DND-41 (cell line): ENCODE results near the gene STRN4.

Source experiments
- ATAC-seq: fragments of 200-7000 bp; cut with Tn5 transposase; 3 replicates; pipeline ENCODE4 v1.9.1; 2021; ENCODE audit warnings: low read depth; ENCODE audit not compliant: insufficient read depth
- DNase-seq: peaks from one replicate; pipeline ENCODE4 v3.0.0-alpha.2; 2020
- H2AFZ ChIP-seq: 2 replicates; pipeline ENCODE4 v1.6.0; 2012; ENCODE audit warnings: low read depth, low read length
- H3K27ac ChIP-seq: 2 replicates; pipeline ENCODE4 v1.5.1; 2012; ENCODE audit warnings: low read length, inconsistent platforms
- H3K27me3 ChIP-seq: fragments of 200-600 bp; sonication (generic); 2 replicates; pipeline ENCODE4 v1.6.0; 2012; ENCODE audit warnings: low read length, mild to moderate bottlenecking, inconsistent platforms; ENCODE audit not compliant: insufficient read depth, poor library complexity
- H3K36me3 ChIP-seq: 2 replicates; pipeline ENCODE4 v1.5.1; 2012; ENCODE audit warnings: low read length, inconsistent platforms; ENCODE audit not compliant: insufficient read depth
- H3K4me1 ChIP-seq: 2 replicates; pipeline ENCODE4 v1.5.1; 2012; ENCODE audit warnings: mild to moderate bottlenecking, low read length; ENCODE audit not compliant: insufficient read depth
- H3K4me2 ChIP-seq: 2 replicates; pipeline ENCODE4 v1.6.0; 2012; ENCODE audit warnings: mild to moderate bottlenecking, moderate library complexity, low read length, inconsistent platforms; ENCODE audit not compliant: insufficient read depth
- H3K4me3 ChIP-seq, 2 experiments: fragments of 200-600 bp in 1 of 2; shearing (Covaris generic) in 1 of 2; 2 replicates each; pipeline ENCODE4 v1.5.1; 2012 to 2016; ENCODE audit warnings: inconsistent platforms in 2 of 2, low read length in 2 of 2, mild to moderate bottlenecking in 2 of 2, low read depth in 1 of 2, moderate library complexity in 1 of 2
- H3K79me2 ChIP-seq: 2 replicates; pipeline ENCODE4 v1.6.0; 2012; ENCODE audit warnings: low read length, inconsistent platforms; ENCODE audit not compliant: insufficient read depth
- H3K9ac ChIP-seq: 2 replicates; pipeline ENCODE4 v1.6.0; 2012; ENCODE audit warnings: low read depth, mild to moderate bottlenecking, inconsistent platforms, low read length, moderate library complexity
- H3K9me3 ChIP-seq: 2 replicates; pipeline ENCODE4 v1.5.1; 2012; ENCODE audit warnings: low read length, moderate library complexity, mild to moderate bottlenecking, inconsistent platforms; ENCODE audit not compliant: insufficient read depth, severe bottlenecking
- H4K20me1 ChIP-seq: 2 replicates; pipeline ENCODE4 v1.6.0; 2012; ENCODE audit warnings: low read length; ENCODE audit not compliant: insufficient read depth
- CTCF ChIP-seq: IDR thresholded peaks from 2 replicates; pipeline ENCODE4 v1.5.1; 2012; ENCODE audit warnings: borderline replicate concordance, low read length, moderate library complexity, mild to moderate bottlenecking; ENCODE audit not compliant: poor library complexity, severe bottlenecking; ENCODE audit errors: extremely low read depth
- EZH2 ChIP-seq: IDR thresholded peaks from 3 replicates; pipeline ENCODE4 v1.6.1; 2012; ENCODE audit warnings: borderline replicate concordance, low read depth, mild to moderate bottlenecking, moderate library complexity, low read length, inconsistent platforms; ENCODE audit not compliant: severe bottlenecking

Gene STRN4

DNA sequence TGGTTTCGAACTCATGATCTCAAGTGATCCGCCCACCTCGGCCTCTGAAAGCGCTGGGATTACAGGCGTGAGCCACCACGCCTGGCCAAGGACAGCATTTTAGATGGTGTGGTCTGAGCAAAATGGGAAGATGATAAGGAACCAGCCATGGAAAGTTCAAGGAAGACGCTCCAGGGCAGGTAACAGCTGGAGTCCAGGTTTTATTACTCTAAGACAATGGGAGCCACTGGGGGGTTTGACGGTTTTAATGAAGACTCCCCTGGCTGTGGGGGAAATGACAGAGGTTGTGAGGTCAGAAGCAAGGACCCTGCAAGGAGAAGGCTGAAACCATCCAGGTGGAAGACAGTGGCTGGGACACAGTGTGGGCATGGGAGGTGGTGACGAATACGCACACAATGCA lies 50.2 kb downstream of the STRN4 start:
- DNase-seq (no peak), ATAC-seq (no peak)
- no peak overlapping the region for H3K27ac ChIP-seq
- no peak overlapping the region for H3K9ac ChIP-seq
- peaks cover 95% of the 10 kb centered on the region for H3K36me3 ChIP-seq
- no peaks in the 10 kb centered on the region for H3K79me2 ChIP-seq
- no peak overlapping the region for H2AFZ ChIP-seq
- no peaks in the 10 kb centered on the region for H3K4me1 ChIP-seq
- H3K27me3 ChIP-seq, result no peaks in the 10 kb centered on the region
- no peak overlapping the region for H3K4me3 ChIP-seq
- no peaks in the 10 kb centered on the region for H3K9me3 ChIP-seq
- no peak for TF ChIP-seq CTCF
- no peak for TF ChIP-seq EZH2
- no peak overlapping the region for H3K4me2 ChIP-seq
- H4K20me1 ChIP-seq, result peaks cover 23% of the 10 kb centered on the region

GRCh38 chr19:46693760-46694159 lies 52.5 kb downstream of the STRN4 start:
- H3K4me3 ChIP-seq, result no peak overlapping the region
- peaks cover 96% of the 10 kb centered on the region for H3K36me3 ChIP-seq
- H4K20me1 ChIP-seq, result peaks cover 12% of the 10 kb centered on the region; the same call in 1 of the 2 replicates
- TF ChIP-seq CTCF (no peak), EZH2 (no peak)
- no peak overlapping the region for H3K9ac ChIP-seq
- no peaks in the 10 kb centered on the region for H3K9me3 ChIP-seq
- no peaks in the 10 kb centered on the region for H3K27me3 ChIP-seq
- no peak for DNase-seq
- no peak overlapping the region for H2AFZ ChIP-seq
- ATAC-seq, result no peak
- H3K79me2 ChIP-seq, result no peaks in the 10 kb centered on the region
- no peaks in the 10 kb centered on the region for H3K4me1 ChIP-seq
- H3K4me2 ChIP-seq, result no peak overlapping the region
- no peak overlapping the region for H3K27ac ChIP-seq

DNA sequence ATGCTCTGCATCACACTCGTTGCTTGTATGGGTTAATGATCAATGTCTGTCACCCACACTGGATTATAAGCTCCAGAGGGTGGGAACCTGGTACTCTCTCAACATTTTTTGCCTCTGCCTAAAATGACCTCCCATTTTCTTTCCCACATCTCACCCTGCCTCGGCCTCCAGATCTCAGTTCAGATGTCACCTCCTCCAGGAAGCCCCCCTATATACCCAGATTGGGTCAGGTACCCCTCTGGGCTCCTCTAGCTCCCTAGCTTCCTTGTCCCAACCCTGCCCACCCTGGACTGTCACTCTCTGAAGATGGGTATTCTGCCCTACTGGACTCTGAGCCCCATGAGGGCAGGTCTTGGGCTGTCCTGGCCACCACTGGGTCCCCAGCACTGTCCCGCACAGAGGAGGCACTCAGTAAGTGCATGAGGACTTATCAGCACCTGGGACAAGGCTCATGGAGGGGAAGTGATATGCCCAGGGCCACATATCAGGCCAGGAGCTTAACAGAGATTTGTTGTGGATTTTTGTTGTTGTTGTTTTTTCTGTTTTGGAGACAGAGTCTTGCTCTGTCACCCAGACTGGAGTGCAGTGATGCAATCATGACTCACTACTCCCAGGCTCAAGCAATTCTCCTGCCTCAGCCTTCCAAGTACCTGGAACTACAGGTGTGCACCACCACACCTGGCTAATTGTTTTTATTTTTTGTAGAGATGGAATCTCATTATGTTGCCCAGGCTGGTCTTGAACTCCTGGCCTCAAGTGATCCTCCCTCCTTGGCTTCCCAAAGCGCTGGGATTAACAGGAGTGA lies 53.1 kb downstream of the STRN4 start:
- Histone ChIP-seq H3K4me2 (no peak overlapping the region), H4K20me1 (peaks cover 11% of the 10 kb centered on the region; the same call in 1 of the 2 replicates), H3K27me3 (no peaks in the 10 kb centered on the region), H3K4me1 (no peaks in the 10 kb centered on the region), H3K36me3 (peaks cover 92% of the 10 kb centered on the region), H3K9me3 (no peaks in the 10 kb centered on the region), H3K4me3 (no peak overlapping the region), H2AFZ (no peak overlapping the region), H3K9ac (no peak overlapping the region), H3K79me2 (no peaks in the 10 kb centered on the region), H3K27ac (no peak overlapping the region)
- TF ChIP-seq EZH2, result no peak
- TF ChIP-seq CTCF, result no peak
- no peak for ATAC-seq
- no peak for DNase-seq
